ENCODE data around the gene PDGFB. TPM values are rescaled to one million over a fixed set of nuclear protein-coding genes. Genes with fewer than 3 reads are reported as not detected.
A peak's percentile ranks its signal among the peaks of the same experiment; 100 is the strongest.

The PDGFB gene
- total RNA-seq, 1 experiment from 2014 or later: 9.2 TPM

- H3K36me3 Mint-ChIP-seq: no peaks in the 10 kb centered on the region
- H3K27ac Mint-ChIP-seq: no peak overlapping the region
- H3K9me3 Mint-ChIP-seq: no peaks in the 10 kb centered on the region
- no peak for DNase-seq (ENCODE audit: low spot score)
- peaks cover 36% of the 10 kb centered on the region for H3K4me1 Mint-ChIP-seq
- H3K27me3 Mint-ChIP-seq (ENCODE audit: low read depth): peaks cover 36% of the 10 kb centered on the region
- no peak for ATAC-seq
- TF ChIP-seq PRRX2 (CRISPR knock-in tag; IDR thresholded peaks at IDR 0.05) (no peak), ZNF532 (CRISPR knock-in tag; IDR thresholded peaks at IDR 0.05; ENCODE audit: borderline replicate concordance) (no peak), ZNF232 (CRISPR knock-in tag; IDR thresholded peaks at IDR 0.05) (no peak), ZNF317 (CRISPR knock-in tag; IDR thresholded peaks at IDR 0.05; ENCODE audit: borderline replicate concordance, low read depth) (no peak), JAZF1 (CRISPR knock-in tag; IDR thresholded peaks at IDR 0.05) (no peak), TP53 (CRISPR knock-in tag; IDR thresholded peaks at IDR 0.05) (no peak)
- TF ChIP-seq, protein P1, sequence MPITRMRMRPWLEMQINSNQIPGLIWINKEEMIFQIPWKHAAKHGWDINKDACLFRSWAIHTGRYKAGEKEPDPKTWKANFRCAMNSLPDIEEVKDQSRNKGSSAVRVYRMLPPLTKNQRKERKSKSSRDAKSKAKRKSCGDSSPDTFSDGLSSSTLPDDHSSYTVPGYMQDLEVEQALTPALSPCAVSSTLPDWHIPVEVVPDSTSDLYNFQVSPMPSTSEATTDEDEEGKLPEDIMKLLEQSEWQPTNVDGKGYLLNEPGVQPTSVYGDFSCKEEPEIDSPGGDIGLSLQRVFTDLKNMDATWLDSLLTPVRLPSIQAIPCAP (CRISPR knock-in tag; IDR thresholded peaks at IDR 0.05): no peak
- TF ChIP-seq, protein P2, sequence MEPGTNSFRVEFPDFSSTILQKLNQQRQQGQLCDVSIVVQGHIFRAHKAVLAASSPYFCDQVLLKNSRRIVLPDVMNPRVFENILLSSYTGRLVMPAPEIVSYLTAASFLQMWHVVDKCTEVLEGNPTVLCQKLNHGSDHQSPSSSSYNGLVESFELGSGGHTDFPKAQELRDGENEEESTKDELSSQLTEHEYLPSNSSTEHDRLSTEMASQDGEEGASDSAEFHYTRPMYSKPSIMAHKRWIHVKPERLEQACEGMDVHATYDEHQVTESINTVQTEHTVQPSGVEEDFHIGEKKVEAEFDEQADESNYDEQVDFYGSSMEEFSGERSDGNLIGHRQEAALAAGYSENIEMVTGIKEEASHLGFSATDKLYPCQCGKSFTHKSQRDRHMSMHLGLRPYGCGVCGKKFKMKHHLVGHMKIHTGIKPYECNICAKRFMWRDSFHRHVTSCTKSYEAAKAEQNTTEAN (CRISPR knock-in tag; IDR thresholded peaks at IDR 0.05): no peak
- POLR2A ChIA-PET: interaction anchor here (0.7 kb wide), 1 partner anchor 338 kb away, joined by 4 read pairs; no protein-coding TSS in a partner anchor
- CTCF ChIA-PET: interaction anchor here (0.5 to 4.8 kb wide), 11 partner anchors 12 to 82 kb away, joined by 3 to 20 read pairs (median 3); no protein-coding TSS in a partner anchor
- 0 out of 2 replicates have a peak overlapping the region, but pooled peaks have one; percentile 10 for H3K4me3 Mint-ChIP-seq
Measured at GRCh38 chr22:39252461-39253434, 8.0 kb upstream of the PDGFB start.

DNA sequence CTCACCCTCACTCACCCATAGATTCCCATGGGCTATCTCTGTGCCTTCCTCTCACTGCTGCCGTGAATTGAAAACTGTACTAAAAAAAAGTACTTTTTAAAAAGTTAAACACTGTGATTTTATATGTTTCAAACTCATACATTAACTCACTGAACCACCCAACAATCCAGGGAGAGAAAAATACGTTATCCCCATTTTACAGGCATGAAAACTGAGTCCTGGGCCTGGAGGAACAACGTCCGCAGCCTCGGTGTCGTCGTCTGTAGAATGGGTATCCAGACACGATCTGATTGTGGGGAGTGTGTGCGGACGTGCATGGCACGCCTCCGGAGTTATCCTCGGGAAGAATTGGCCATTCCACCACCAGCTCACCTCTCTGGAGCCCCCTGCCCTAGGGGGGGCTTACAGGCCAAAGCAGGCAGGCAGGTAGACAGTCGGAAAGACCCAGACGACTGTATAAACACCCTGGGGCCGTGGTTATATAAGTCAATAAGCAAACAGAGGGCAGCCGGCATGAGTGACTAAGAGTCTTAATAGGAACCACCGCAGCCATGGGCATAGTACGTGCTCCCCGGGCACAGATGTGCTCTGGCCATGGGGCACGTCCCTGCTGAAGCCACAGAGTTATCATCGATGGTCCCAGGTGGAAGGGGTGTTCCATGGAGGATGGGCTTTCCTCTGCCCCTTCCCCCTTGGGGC, 7.1 kb upstream of the PDGFB start:
- Mint-ChIP-seq H3K27ac (no peak overlapping the region), H3K4me1 (peaks cover 36% of the 10 kb centered on the region), H3K4me3 (no peak overlapping the region), H3K36me3 (no peaks in the 10 kb centered on the region), H3K27me3 (ENCODE audit: low read depth) (peaks cover 43% of the 10 kb centered on the region), H3K9me3 (no peaks in the 10 kb centered on the region)
- ChIA-PET POLR2A (no interaction called here), CTCF (interaction anchor here (1.0 to 4.8 kb wide), 4 partner anchors 11 to 55 kb away, joined by 3 to 20 read pairs (median 4); no protein-coding TSS in a partner anchor)
- no peak for ATAC-seq
- no peak for DNase-seq (ENCODE audit: low spot score)
- TF ChIP-seq ZNF232 (CRISPR knock-in tag; IDR thresholded peaks at IDR 0.05): no peak
- no peak for TF ChIP-seq RELA (CRISPR knock-in tag; IDR thresholded peaks at IDR 0.05; ENCODE audit: borderline replicate concordance)
- no peak for TF ChIP-seq ZNF281 (CRISPR knock-in tag; IDR thresholded peaks at IDR 0.05)
- TF ChIP-seq TP53 (CRISPR knock-in tag; IDR thresholded peaks at IDR 0.05): no peak
- TF ChIP-seq ZNF219 (CRISPR knock-in tag; IDR thresholded peaks at IDR 0.05; ENCODE audit: borderline replicate concordance): no peak
- TF ChIP-seq, protein P3, sequence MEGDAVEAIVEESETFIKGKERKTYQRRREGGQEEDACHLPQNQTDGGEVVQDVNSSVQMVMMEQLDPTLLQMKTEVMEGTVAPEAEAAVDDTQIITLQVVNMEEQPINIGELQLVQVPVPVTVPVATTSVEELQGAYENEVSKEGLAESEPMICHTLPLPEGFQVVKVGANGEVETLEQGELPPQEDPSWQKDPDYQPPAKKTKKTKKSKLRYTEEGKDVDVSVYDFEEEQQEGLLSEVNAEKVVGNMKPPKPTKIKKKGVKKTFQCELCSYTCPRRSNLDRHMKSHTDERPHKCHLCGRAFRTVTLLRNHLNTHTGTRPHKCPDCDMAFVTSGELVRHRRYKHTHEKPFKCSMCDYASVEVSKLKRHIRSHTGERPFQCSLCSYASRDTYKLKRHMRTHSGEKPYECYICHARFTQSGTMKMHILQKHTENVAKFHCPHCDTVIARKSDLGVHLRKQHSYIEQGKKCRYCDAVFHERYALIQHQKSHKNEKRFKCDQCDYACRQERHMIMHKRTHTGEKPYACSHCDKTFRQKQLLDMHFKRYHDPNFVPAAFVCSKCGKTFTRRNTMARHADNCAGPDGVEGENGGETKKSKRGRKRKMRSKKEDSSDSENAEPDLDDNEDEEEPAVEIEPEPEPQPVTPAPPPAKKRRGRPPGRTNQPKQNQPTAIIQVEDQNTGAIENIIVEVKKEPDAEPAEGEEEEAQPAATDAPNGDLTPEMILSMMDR (IDR thresholded peaks at IDR 0.05): no peak
- no peak for TF ChIP-seq EMX1 (CRISPR knock-in tag; IDR thresholded peaks at IDR 0.05)
- TF ChIP-seq, protein P4, sequence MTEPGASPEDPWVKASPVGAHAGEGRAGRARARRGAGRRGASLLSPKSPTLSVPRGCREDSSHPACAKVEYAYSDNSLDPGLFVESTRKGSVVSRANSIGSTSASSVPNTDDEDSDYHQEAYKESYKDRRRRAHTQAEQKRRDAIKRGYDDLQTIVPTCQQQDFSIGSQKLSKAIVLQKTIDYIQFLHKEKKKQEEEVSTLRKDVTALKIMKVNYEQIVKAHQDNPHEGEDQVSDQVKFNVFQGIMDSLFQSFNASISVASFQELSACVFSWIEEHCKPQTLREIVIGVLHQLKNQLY (CRISPR knock-in tag; IDR thresholded peaks at IDR 0.05): no peak
- TF ChIP-seq ATF1 (CRISPR knock-in tag; IDR thresholded peaks at IDR 0.05): no peak
- TF ChIP-seq, protein P5, sequence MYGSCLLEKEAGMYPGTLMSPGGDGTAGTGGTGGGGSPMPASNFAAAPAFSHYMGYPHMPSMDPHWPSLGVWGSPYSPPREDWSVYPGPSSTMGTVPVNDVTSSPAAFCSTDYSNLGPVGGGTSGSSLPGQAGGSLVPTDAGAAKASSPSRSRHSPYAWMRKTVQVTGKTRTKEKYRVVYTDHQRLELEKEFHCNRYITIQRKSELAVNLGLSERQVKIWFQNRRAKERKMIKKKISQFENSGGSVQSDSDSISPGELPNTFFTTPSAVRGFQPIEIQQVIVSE (CRISPR knock-in tag; IDR thresholded peaks at IDR 0.05; ENCODE audit: borderline replicate concordance): no peak
- TF ChIP-seq PRRX2 (CRISPR knock-in tag; IDR thresholded peaks at IDR 0.05): no peak
- no peak for TF ChIP-seq ZBTB21 (CRISPR knock-in tag; IDR thresholded peaks at IDR 0.05; ENCODE audit: borderline replicate concordance)
- TF ChIP-seq SMAD4 (CRISPR knock-in tag; IDR thresholded peaks at IDR 0.05): no peak

All from WTC11 (cell line).